Measurements from ENCODE around the gene NCAN.

- TF ChIP-seq CTCF (IDR thresholded peaks at IDR 0.05): no peak
- TF ChIP-seq POLR2A (IDR thresholded peaks at IDR 0.05): no peak
Measured at GRCh38 chr19:19212916-19213315, 1.2 kb downstream of the NCAN start.
